Hematopoietic multipotent progenitor cell treated with erythropoietin and hydrocortisone succinate and interleukin-3 and kit ligand, for 4 days (in vitro differentiated cells): ENCODE results near the gene ROR2.
A peak's percentile ranks its signal among the peaks of the same experiment; 100 is the strongest.

ENCODE experiments used
- DNase-seq: peaks from one replicate; pipeline ENCODE4 v3.0.0-alpha.2; 2015

ROR2 gene

DNA sequence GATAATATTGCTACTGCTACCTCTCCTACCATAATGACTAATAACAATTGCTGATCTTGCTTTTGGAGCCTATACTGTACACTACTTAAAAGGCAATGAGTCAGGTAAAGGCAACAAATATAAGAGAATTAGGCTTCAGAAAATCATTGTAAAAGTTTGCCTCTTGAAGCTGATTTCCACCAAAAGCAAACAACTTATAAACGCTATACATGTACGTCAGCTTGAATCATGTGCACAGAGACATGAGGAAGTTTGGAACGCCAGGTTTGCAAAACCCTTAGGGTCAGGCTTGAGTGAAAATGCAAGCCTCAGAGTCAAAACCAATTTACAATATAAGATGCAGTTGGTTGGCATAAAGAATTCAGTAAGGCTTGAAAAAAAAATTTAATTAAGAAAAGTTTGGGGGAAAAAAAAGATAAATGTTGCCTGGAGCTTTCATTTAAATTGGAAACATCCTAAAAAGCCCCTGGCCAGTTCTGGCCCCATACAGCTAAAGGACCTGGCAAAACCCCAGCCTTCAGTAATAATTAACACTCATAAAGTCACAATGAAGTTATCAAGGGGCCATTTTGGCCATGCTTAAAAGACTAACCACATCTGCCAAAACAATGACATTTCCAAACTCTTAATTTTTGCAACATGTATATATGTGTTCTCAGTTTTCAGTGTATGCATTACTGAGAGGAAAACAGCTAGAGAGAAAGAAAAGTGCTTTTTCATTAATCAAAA is 345.4 kb downstream of the ROR2 start:
- no peak for DNase-seq

DNA sequence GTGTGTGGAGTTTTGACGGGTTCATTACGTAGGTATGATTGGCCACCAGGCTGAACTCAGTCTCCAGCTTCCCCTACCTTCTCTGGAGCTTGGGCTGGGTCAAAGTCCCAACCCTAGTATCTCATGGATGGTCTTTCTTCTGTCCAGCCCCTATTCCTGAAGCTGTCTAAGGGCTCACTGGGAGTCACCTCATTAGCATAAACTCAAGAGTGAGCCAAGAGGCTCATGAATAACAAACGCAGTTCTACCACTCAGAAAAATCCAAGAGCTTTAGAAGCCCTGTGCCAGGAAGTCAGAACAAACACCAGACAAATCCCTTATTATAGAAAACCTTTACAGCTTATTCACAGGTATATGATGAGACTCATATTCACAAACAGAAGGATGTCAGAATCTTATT is 346.1 kb downstream of the ROR2 start:
- no peak for DNase-seq

DNA sequence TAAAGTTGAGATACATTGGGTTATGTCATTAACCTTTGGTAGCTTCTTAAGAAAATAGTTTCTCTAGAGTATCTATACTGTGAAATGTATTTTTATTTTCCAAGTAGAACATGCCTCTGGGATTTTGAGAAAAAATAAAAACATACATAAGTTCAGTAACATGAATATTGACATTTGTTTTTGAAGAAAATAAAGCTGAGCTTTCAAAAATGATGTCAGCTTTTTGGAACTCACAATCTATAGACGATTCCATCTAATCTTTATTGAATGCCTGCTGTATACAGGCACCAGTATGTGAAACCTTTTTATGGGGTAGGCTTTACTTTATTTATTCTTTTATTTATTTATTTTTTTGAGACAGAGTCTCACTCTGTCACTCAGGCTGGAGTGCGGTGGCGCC is 350.5 kb downstream of the ROR2 start:
- no peak for DNase-seq

DNA sequence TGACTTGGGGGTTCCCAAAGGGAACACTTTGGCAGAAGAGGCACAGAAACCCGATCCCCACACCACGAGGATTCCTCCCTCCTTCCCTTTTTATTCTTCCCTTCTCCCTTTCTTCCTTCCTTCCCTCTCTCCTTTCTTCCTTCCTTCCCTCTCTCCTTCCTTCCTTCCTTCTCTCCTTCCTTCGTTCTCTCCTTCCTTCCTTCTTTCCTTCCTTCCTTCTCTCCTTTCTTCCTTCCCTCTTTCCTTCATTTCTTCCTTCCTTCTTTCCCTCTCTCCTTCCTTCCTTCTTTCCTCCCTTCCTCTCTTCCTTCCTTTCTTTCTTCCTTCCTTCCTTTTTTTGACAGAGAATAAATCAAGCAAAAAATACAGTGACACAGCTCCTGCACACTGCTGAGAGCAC is 358.4 kb downstream of the ROR2 start:
- no peak for DNase-seq

DNA sequence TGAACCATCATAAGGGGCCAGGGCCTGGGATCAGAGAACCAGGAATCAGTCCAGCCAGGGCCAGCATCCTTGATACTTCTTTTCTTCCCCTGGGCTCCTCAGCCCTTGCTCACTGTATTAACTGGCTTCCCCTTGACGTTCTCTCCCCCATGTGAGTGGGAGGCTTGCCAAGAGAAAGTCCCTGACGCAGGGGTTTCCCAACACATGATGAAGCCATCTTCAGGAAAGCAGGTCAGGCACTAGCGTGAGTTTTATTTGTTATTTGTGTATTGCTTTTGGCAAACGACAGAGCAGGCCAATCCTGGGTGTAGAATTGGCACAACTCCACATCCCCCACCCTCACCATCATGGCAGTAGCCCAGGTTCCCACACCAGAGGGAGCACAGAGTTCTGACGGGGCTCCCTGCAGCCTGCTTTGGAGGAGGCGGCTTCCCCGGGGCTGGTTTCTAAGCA is 360.9 kb downstream of the ROR2 start:
- peak; percentile 2 for DNase-seq

DNA sequence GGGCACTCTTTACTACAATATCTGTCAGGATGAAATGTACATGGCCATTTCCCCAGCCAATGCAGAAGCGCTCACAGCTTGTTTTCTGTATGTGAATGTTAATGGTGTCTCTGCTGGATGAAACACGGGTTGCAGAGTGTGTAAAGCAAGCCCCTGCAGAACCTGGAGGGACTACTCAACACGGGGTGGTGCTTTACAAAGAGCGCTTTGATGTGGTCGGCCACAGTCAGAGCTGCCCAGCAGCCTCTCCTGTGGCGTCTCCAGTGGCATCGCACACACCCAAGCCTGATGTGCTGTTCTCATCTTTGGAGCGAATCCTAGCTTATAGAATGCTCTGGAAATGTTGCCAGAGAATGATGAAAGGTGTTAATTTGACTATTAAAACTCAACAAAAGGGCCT is 363.7 kb downstream of the ROR2 start:
- no peak for DNase-seq

DNA sequence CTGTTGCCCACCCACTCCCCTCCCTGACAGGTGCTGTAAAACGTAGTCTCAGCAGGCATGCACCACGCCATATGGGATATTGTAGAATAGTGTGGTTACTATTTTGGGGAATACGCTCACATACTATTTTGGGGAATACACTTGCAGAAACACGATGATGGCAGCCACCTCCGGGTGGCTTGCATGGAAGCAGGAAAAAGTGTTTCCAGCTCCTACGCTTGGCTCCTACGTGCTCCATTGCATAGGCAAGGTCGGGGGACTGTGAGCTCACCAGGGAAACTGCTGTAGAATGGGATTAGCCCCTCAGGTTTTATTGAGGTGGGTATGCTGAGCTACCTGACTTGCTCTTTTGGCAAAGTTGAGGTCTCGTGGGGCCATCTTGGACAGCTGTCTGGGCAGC is 366.1 kb downstream of the ROR2 start:
- DNase-seq = no peak

DNA sequence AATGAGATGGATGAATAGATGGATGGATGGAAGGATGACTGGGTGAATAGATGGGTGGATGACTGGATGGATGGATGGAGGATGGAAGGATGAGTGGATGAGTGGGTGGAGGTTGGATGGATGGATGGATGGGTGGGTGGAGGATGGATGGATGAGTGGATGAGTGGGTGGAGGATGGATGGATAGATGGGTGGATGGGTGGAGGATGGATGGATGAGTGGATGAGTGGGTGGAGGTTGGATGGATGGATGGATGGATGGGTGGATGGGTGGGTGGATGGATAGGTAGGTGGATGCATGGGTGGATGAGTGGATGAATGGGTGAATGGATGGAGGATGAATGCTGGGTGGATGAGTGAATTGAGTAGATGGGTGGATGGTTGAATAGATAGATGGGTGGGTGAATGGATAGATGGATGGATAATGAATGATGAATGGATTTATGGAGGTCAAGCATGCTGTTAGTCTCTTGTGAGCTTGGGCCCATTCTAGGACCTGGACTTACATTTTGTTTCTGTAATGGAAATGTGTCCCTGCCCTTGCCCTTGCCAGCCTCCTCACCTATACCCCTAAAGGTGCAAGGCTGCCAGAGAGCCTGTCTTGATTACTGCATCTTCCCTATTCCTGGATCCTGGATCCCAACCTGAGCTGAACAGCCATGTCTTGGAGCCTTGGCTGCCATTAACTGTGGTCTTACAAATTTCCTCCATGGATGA is 366.7 kb downstream of the ROR2 start:
- no peak for DNase-seq

DNA sequence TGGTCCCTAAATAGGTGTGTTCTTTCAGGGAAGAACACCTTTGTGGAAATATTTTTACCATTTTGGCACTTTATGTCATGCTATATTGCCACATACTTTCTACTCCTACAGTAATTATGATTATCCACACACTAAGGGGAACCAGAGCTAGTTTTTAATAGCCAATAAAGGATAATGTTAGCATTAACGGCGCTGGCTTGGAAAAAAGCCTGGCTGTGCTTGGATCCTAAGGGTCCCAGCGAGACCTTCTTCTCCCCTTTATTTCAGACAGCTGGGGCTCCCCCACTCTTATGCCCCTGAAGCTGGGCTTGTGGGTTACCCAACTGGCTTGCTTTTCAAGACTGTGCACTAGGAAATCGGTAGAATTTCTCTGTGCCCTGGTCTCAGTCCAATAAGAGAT is 367.8 kb downstream of the ROR2 start:
- DNase-seq = no peak

DNA sequence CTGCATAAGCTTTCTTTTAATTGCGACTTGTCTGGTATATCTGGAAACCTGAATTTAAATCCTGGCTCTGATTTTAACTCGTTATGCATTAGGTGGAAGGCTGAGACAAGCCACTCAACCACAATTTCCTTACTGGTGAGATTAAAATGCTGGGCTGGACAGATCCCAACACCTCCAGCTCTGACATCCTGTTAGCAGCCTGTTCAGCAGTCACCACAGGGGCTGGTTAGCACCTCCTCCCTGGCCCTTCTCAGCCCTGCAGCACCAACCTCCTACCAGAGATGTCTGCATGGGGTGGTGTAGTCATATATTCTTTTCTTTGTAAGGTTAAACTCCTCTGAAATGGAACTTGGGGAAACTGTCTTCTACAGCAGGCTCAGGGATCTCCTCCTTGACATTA is 369.9 kb downstream of the ROR2 start:
- peak; percentile 21 for DNase-seq

DNA sequence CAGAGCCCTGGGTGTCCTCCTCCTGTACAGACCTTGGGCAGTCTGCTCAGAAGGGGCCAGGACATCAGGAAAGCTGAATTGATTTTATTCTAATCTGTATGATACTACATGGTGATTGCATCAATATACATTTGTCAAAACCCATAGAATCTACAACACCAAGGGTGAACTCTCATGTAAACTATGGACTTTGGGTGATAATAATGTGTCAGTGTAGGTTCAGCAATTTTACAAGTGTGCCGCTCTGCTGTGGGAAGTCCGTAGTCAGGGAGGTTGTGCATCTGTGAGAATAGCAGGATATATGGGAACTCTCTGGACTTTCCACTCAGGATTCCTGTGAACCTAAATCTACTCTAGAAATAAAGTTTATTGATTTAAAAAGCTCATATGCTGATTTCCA is 371.1 kb downstream of the ROR2 start:
- no peak for DNase-seq

DNA sequence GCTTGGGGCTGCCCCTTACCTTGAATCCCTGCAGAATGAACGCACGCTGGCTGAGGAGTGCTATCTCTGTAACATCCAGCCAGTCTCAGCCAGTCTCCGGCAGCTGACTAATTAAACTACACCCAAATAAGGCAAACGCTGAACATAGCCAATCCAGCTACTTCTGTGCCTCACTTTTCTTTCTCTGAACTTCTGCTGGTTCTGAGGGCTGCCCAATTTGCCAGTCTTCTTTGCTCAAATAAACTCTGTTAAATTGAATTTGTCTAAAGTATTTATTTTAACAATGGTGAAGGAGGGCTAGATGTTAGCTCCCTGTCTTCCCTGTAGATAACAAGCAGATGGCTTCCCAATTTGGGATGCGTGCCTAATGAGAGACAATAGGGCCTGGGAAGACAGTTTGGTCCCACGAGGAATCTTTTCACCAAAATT is 372.4 kb downstream of the ROR2 start:
- no peak for DNase-seq

DNA sequence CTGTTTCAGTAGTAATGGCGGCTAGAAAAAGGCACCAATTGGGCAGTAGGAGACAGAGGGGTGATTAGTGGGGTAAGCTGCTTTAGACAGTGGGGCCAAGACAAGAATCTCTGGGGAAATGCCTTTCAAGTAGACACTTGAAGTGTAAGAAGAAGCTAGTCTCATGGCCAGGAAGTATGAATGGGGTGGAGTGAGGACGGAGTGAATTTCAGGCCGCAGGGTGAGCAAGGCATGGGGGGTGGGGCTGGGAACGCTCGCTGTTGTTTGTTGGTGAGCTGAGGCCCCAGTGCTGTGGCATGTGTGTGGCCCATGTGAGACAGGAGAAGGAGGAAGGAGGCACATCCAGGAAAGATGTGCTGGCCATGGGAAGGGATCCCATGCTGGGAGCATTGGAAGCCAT is 377.2 kb downstream of the ROR2 start:
- DNase-seq = no peak

DNA sequence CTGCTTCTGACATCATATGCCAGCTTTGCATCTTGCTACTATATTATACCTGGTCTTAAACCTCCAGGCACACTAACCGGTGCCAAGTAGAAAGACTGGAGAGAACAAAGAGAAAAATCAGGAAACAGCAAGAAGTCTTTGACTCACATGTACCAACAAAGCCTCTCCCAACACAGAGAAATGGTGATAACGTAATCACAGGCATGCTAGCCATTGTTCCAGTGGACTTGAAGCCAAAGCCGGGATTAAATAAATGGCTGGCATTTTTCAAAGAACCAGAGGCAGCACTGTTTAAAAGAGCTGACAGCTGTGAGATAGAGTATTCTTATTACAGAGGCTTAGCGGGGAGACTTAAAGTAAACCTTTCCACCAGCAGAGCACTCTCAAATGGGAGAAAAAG is 378.0 kb downstream of the ROR2 start:
- no peak for DNase-seq

DNA sequence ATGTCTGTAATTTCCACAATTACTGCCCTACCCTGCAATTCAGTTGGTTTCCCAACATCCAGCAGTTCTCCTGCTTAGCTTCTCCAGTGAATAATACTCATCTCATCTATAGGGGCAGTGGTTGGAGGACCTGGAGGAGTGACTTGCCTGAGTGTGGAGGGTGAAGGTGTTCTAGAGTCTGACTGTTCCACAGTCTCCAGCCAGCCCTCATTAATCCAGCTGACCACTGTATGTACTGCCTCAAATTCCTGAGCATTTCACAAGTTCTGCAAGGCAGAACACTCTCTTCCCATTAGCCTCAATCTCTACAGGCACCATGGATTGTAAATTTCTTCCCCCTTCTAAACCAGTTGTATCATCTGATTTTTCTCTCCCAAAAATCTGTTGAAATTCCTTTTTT is 379.0 kb downstream of the ROR2 start:
- DNase-seq = no peak

DNA sequence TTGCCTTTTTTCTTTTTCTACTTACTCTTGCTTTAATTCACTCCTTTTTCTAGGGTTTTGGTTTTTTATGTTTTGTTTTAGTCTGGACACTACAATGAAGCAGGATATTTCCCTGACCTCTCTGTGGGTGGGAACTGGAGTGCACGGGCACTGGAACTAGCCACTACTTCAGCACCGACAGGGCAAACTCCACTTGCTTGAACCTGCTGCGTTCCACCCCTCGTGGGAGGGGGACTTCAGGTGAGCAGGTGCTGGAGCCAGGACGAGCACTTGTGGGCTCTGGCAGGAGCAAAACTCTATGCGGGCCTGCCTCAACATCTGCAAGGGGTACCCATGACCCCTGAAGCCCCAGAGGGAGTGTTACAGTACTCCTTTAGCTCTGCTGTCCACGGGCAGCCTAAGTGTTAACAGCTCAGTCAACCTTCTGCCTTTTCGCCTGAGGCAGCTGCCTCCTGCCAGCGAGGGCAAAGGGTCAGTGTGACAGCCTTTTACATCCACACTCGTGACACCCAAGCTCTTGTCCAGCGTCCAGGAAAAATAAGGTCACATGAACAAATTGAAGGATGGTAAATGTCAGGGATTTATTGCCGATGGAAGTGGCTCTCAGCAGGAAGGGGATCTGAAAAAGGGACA is 382.3 kb downstream of the ROR2 start:
- DNase-seq = no peak

DNA sequence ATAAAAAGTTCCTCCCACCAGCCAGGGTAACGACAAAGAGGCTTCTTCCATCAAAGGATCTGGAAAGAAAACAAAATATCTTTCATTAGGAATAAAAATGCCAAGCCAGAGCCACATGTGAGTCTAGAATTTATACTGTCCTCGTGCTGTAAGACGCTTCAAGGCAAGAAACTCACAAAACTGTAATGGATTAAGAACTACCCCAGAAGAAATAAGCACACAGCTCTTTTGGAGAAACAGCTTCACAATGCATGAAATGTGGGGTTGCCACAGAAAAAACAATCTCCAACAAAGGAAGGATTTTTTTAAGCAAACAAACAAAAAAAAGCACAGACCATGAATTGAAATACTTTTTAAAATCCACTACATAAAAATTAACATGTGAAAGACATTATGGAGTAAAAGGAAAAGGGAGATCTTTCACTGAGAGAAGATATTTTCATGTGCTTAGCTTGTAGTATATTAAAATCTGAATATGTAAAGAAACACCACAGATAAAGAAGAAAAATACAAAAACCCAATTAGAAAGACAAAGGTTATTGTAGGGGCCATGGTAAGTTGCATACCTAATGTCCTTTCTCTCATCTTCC is 385.9 kb downstream of the ROR2 start:
- no peak for DNase-seq

DNA sequence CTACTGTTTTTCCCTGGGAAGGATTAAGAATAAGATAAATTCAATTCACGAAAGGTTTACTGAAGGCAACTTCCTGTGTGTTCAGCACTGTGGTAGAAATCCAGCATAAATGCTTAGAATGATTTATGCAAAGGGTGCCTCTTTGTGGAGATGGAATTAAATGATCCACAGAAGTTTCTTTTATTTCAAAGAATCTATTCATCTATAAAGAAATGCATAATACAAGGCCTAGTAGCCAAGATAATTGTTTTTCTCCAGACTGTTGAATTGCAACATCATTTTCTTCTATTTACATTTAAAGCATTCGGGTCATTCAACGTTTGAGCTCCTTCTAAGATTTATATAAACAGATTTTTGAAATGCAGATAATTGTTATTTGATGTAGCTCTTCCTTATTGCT is 387.6 kb downstream of the ROR2 start:
- DNase-seq = no peak

DNA sequence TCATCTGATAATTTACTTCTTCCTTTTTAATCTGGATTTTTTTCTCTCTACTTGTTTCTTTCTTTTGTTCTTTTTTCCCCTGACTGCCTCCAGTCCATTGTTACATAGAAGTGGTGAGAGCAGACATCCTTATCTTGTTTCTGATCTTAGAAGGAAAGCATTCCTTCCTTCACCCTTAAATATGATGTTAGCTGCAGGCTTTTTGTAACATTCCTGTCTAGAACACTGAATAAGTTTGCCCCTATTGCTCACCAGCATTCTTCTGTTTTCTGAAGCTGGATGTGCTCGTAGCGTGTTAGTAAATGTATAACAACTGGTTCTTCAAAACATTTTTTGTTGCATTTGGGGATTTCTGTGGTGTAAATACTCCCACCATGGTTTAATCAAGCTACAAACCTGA is 389.7 kb downstream of the ROR2 start:
- no peak for DNase-seq

DNA sequence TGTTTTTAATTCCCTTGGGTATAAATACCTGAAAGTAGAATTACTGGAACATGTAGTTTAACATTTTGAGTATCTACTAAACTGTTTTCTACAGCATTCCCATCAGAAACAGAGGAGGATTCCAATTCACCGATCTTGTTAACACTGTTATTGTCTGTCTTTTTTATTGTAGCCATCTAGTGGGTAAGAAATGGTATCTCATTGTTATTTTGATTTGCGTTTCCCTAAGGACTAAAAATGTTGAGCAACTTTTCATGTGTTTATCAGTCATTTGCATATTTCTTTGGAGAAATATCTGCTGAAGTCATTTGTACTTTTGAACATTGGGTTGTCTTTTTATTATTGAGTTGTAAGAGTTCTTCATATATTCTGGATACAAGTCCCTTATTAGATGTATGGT is 391.1 kb downstream of the ROR2 start:
- no peak for DNase-seq

DNA sequence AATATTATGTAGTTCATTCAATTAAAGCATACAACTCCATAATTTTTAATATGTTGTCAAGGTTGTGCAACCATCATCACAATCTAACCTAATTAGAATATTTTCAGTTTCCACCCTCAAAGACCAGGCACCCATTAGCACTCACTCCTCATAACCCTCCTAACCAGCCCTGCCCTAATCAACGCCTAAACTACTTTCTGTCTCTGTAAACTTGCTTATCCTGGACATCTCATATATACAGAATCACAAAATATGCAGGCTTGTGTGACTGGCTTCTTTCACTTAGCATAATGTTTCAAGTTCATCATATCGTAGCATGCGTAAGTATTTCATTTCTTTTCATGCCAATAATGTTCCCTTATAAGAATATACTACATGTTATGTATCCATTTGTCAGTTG is 391.6 kb downstream of the ROR2 start:
- no peak for DNase-seq

DNA sequence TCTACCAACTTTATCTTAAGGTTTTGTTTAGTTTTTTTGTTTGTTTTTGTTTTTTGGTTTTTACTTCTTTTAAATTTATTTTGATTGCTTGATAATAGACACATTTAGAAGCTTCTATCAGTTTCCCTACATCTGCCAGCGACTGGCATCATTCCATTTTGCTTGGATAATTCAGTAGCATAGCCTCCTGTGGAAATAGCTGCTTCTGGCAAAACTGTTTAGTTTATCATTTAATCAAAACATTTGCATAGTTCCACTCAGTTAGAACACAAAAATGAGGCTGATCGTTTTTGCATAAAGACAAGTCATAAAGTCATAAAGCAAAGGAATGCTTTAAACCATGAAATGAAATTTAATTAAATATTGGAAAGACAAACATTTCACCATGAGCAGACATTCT is 392.7 kb downstream of the ROR2 start:
- DNase-seq = no peak

DNA sequence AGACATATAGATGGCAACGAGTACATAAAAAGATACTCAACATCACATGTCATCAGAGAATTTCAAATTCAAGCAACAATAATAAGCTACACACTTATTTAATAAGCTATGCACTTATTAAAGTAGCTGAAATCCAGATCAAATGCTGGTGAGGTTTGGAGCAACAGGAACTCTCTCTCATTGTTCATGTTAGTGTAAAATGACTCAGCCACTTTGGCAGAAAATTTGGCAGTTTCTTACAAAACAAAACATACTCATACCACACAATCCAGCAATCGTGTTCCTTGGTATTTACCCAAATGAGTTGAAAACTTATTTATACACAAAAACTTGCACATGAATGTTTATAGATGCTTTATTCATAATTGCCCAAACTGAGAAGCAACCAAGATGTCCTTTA is 394.9 kb downstream of the ROR2 start:
- no peak for DNase-seq

DNA sequence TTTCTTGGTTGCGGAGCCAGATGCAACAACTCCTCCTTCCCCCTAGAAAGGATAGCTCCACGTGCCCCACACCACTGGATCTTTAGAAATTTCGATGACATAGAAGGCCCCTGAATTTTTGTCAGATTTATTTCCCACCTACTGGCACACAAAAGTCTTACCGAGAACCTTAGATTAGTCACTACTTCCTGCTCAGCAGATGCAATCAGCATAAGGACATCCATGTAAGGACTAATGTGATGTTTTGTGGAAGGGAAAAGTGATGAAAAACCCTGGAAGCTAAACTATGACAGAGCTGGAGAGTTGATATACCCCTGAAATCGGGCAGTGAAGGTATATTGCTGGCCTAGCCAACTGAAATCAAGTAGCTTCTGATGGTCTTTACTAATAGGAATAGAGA is 400.9 kb downstream of the ROR2 start:
- no peak for DNase-seq
